ENCODE results near the gene RAB40A.

The RAB40A gene

GRCh38 chrX:103519389-103519788 is at the start of gene RAB40A:
Gene RAB40A (minus strand): TSS chrX:103519489. CDS start chrX:103500756, 18,733 bp downstream.
- Histone ChIP-seq H3K4me3 (ENCODE audit: low read length) (no peak within 1 kb of the TSS), H3K27me3 (ENCODE audit: control insufficient read depth, insufficient read depth, low read length) (peaks cover 3% of the 10 kb centered on the region), H3K36me3 (ENCODE audit: control insufficient read depth, low read depth, low read length) (no peaks in the 10 kb centered on the region), H3K9me3 (ENCODE audit: control insufficient read depth, low read depth, low read length) (no peaks in the 10 kb centered on the region), H3K9ac (ENCODE audit: low read length) (no peak within 1 kb of the TSS), H3K27ac (ENCODE audit: low read length) (no peak within 1 kb of the TSS), H3K4me1 (ENCODE audit: control insufficient read depth, low read depth, low read length) (no peaks in the 10 kb centered on the region)

GRCh38 chrX:103565752-103566151 is 46.5 kb upstream of the RAB40A start:
- H3K4me1 ChIP-seq (ENCODE audit: control insufficient read depth, low read depth, low read length), result no peaks in the 10 kb centered on the region
- H3K9ac ChIP-seq (ENCODE audit: low read length), result no peak overlapping the region
- no peaks in the 10 kb centered on the region for H3K9me3 ChIP-seq (ENCODE audit: control insufficient read depth, low read depth, low read length)
- no peak overlapping the region for H3K4me3 ChIP-seq (ENCODE audit: low read length)
- H3K27ac ChIP-seq (ENCODE audit: low read length), result no peak overlapping the region
- H3K27me3 ChIP-seq (ENCODE audit: control insufficient read depth, insufficient read depth, low read length), result no peaks in the 10 kb centered on the region
- no peaks in the 10 kb centered on the region for H3K36me3 ChIP-seq (ENCODE audit: control insufficient read depth, low read depth, low read length)

- Histone ChIP-seq H3K9me3 (ENCODE audit: control insufficient read depth, low read depth, low read length) (no peaks in the 10 kb centered on the region), H3K27me3 (ENCODE audit: control insufficient read depth, insufficient read depth, low read length) (no peaks in the 10 kb centered on the region), H3K9ac (ENCODE audit: low read length) (no peak overlapping the region), H3K27ac (ENCODE audit: low read length) (no peak overlapping the region), H3K36me3 (ENCODE audit: control insufficient read depth, low read depth, low read length) (no peaks in the 10 kb centered on the region), H3K4me1 (ENCODE audit: control insufficient read depth, low read depth, low read length) (no peaks in the 10 kb centered on the region), H3K4me3 (ENCODE audit: low read length) (no peak overlapping the region)
Observed at GRCh38 chrX:103565197-103565596, 45.9 kb upstream of the RAB40A start.

- no peak overlapping the region for H3K4me3 ChIP-seq (ENCODE audit: low read length)
- H3K27ac ChIP-seq (ENCODE audit: low read length), result no peak overlapping the region
- H3K27me3 ChIP-seq (ENCODE audit: control insufficient read depth, insufficient read depth, low read length), result no peaks in the 10 kb centered on the region
- no peaks in the 10 kb centered on the region for H3K36me3 ChIP-seq (ENCODE audit: control insufficient read depth, low read depth, low read length)
- H3K4me1 ChIP-seq (ENCODE audit: control insufficient read depth, low read depth, low read length), result no peaks in the 10 kb centered on the region
- no peaks in the 10 kb centered on the region for H3K9me3 ChIP-seq (ENCODE audit: control insufficient read depth, low read depth, low read length)
- H3K9ac ChIP-seq (ENCODE audit: low read length), result no peak overlapping the region
Observed at GRCh38 chrX:103562801-103563200, 43.5 kb upstream of the RAB40A start.

GRCh38 chrX:103560256-103560655 is 41.0 kb upstream of the RAB40A start:
- Histone ChIP-seq H3K9ac (ENCODE audit: low read length) (no peak overlapping the region), H3K9me3 (ENCODE audit: control insufficient read depth, low read depth, low read length) (no peaks in the 10 kb centered on the region), H3K4me3 (ENCODE audit: low read length) (no peak overlapping the region), H3K4me1 (ENCODE audit: control insufficient read depth, low read depth, low read length) (no peaks in the 10 kb centered on the region), H3K27ac (ENCODE audit: low read length) (no peak overlapping the region), H3K36me3 (ENCODE audit: control insufficient read depth, low read depth, low read length) (no peaks in the 10 kb centered on the region), H3K27me3 (ENCODE audit: control insufficient read depth, insufficient read depth, low read length) (no peaks in the 10 kb centered on the region)

- Histone ChIP-seq H3K27me3 (ENCODE audit: control insufficient read depth, insufficient read depth, low read length) (no peaks in the 10 kb centered on the region), H3K9me3 (ENCODE audit: control insufficient read depth, low read depth, low read length) (no peaks in the 10 kb centered on the region), H3K4me1 (ENCODE audit: control insufficient read depth, low read depth, low read length) (no peaks in the 10 kb centered on the region), H3K4me3 (ENCODE audit: low read length) (no peak overlapping the region), H3K27ac (ENCODE audit: low read length) (no peak overlapping the region), H3K9ac (ENCODE audit: low read length) (no peak overlapping the region), H3K36me3 (ENCODE audit: control insufficient read depth, low read depth, low read length) (no peaks in the 10 kb centered on the region)
Observed at GRCh38 chrX:103556963-103557612, 37.8 kb upstream of the RAB40A start.

- Histone ChIP-seq H3K27ac (ENCODE audit: low read length) (peak overlapping the region; percentile 12), H3K27me3 (ENCODE audit: control insufficient read depth, insufficient read depth, low read length) (no peaks in the 10 kb centered on the region), H3K36me3 (ENCODE audit: control insufficient read depth, low read depth, low read length) (no peaks in the 10 kb centered on the region), H3K9me3 (ENCODE audit: control insufficient read depth, low read depth, low read length) (no peaks in the 10 kb centered on the region), H3K4me3 (ENCODE audit: low read length) (peak overlapping the region; percentile 85), H3K9ac (ENCODE audit: low read length) (peak overlapping the region; percentile 65), H3K4me1 (ENCODE audit: control insufficient read depth, low read depth, low read length) (no peaks in the 10 kb centered on the region)
Observed at GRCh38 chrX:103554687-103555424, 35.6 kb upstream of the RAB40A start.

- Histone ChIP-seq H3K4me1 (ENCODE audit: control insufficient read depth, low read depth, low read length) (no peaks in the 10 kb centered on the region), H3K9ac (ENCODE audit: low read length) (no peak overlapping the region), H3K27ac (ENCODE audit: low read length) (no peak overlapping the region)
Observed at GRCh38 chrX:103552236-103552635, 32.9 kb upstream of the RAB40A start.

GRCh38 chrX:103550415-103551051 is 31.2 kb upstream of the RAB40A start:
- Histone ChIP-seq H3K36me3 (ENCODE audit: control insufficient read depth, low read depth, low read length) (no peaks in the 10 kb centered on the region), H3K27me3 (ENCODE audit: control insufficient read depth, insufficient read depth, low read length) (no peaks in the 10 kb centered on the region), H3K4me1 (ENCODE audit: control insufficient read depth, low read depth, low read length) (no peaks in the 10 kb centered on the region), H3K27ac (ENCODE audit: low read length) (no peak overlapping the region), H3K9me3 (ENCODE audit: control insufficient read depth, low read depth, low read length) (no peaks in the 10 kb centered on the region), H3K4me3 (ENCODE audit: low read length) (no peak overlapping the region), H3K9ac (ENCODE audit: low read length) (no peak overlapping the region)

More at GRCh38 chrX:103552236-103552635, 32.9 kb upstream of the RAB40A start:
- Histone ChIP-seq H3K4me3 (ENCODE audit: low read length) (no peak overlapping the region), H3K36me3 (ENCODE audit: control insufficient read depth, low read depth, low read length) (no peaks in the 10 kb centered on the region), H3K27me3 (ENCODE audit: control insufficient read depth, insufficient read depth, low read length) (no peaks in the 10 kb centered on the region), H3K9me3 (ENCODE audit: control insufficient read depth, low read depth, low read length) (no peaks in the 10 kb centered on the region)

- H3K4me1 ChIP-seq (ENCODE audit: control insufficient read depth, low read depth, low read length), result no peaks in the 10 kb centered on the region
- H3K27me3 ChIP-seq (ENCODE audit: control insufficient read depth, insufficient read depth, low read length), result no peaks in the 10 kb centered on the region
- no peak overlapping the region for H3K27ac ChIP-seq (ENCODE audit: low read length)
- H3K36me3 ChIP-seq (ENCODE audit: control insufficient read depth, low read depth, low read length), result no peaks in the 10 kb centered on the region
- no peak overlapping the region for H3K9ac ChIP-seq (ENCODE audit: low read length)
- H3K4me3 ChIP-seq (ENCODE audit: low read length), result no peak overlapping the region
- H3K9me3 ChIP-seq (ENCODE audit: control insufficient read depth, low read depth, low read length), result no peaks in the 10 kb centered on the region
Observed at GRCh38 chrX:103549916-103550315, 30.6 kb upstream of the RAB40A start.

GRCh38 chrX:103540145-103540544 is 20.9 kb upstream of the RAB40A start:
- Histone ChIP-seq H3K27ac (ENCODE audit: low read length) (no peak overlapping the region), H3K9ac (ENCODE audit: low read length) (no peak overlapping the region), H3K36me3 (ENCODE audit: control insufficient read depth, low read depth, low read length) (no peaks in the 10 kb centered on the region), H3K27me3 (ENCODE audit: control insufficient read depth, insufficient read depth, low read length) (no peaks in the 10 kb centered on the region), H3K9me3 (ENCODE audit: control insufficient read depth, low read depth, low read length) (no peaks in the 10 kb centered on the region), H3K4me3 (ENCODE audit: low read length) (no peak overlapping the region), H3K4me1 (ENCODE audit: control insufficient read depth, low read depth, low read length) (no peaks in the 10 kb centered on the region)
